GM12878 (cell line): ENCODE results near the gene PPP3CA. TPM values are rescaled to one million over a fixed set of nuclear protein-coding genes. Genes with fewer than 3 reads are reported as not detected.

Experiments used
- ATAC-seq: fragments of 200-7000 bp; cut with Tn5 transposase; 3 replicates; pipeline ENCODE4 v1.9.1; 2020; ENCODE audit warnings: mild to moderate bottlenecking, moderate library complexity
- BruUV-seq: library from RNA; stranded (reverse); fragments of 400-500 nt; replicated peaks from 2 replicates; lab custom pipeline; 2021; lab: Mats Ljungman, UMichigan
- CTCF ChIA-PET: fragments of 300-600 bp; sonication (Branson Sonifier 250); formaldehyde crosslinking; extraction: SDS; loops from one replicate; lab custom pipeline; 2021; ENCODE audit warnings: inconsistent platforms; lab: Yijun Ruan, JAX
- POLR2A ChIA-PET: fragments of 350-600 bp; formaldehyde crosslinking; extraction: SDS; loops from one replicate; lab custom pipeline; 2021; ENCODE audit warnings: inconsistent platforms; lab: Charles Lee
- RAD21 ChIA-PET: fragments of 300-600 bp; sonication (Branson Sonifier 250); formaldehyde crosslinking; loops from one replicate; lab custom pipeline; 2023; ENCODE audit warnings: antibody characterized with exemption; ENCODE audit not compliant: unreplicated experiment; lab: Charles Lee
- SMC1A ChIA-PET: fragments of 300-600 bp; sonication (Branson Sonifier 250); formaldehyde crosslinking; loops from one replicate; lab custom pipeline; 2023; ENCODE audit not compliant: unreplicated experiment, uncharacterized antibody; lab: Charles Lee
- DNase-seq: peaks from one replicate; pipeline ENCODE4 v3.0.0-alpha.2; 2011; ENCODE audit warnings: low read depth, low spot score
- FAIRE-seq: peaks from 3 replicates; lab custom pipeline; 2011; peaks lifted over from hg19 to GRCh38; lab: Jason Lieb, UNC
- H2AFZ ChIP-seq: 2 replicates; pipeline ENCODE4 v1.6.0; 2011; ENCODE audit warnings: low read depth, low read length, control low read depth; ENCODE audit not compliant: control insufficient read depth
- H3K27ac ChIP-seq: 2 replicates; pipeline ENCODE4 v1.5.1; 2011; ENCODE audit warnings: control low read depth; ENCODE audit not compliant: control insufficient read depth, insufficient read depth
- H3K27me3 ChIP-seq, 2 experiments: replicated peaks in 1 of 2; 2 replicates each; pipeline versions ENCODE4 v1.6.0 to v1.6.1; 2011; ENCODE audit warnings: low read length in 1 of 2; ENCODE audit not compliant: control insufficient read depth in 2 of 2, insufficient read depth in 2 of 2
- H3K36me3 ChIP-seq, 2 experiments: 2 replicates each; pipeline ENCODE4 v1.5.1; 2011; ENCODE audit warnings: low read length in 1 of 2; ENCODE audit not compliant: control insufficient read depth in 2 of 2, insufficient read depth in 2 of 2
- H3K4me1 ChIP-seq: 2 replicates; pipeline ENCODE4 v1.6.1; 2011; ENCODE audit warnings: mild to moderate bottlenecking, low read length, moderate library complexity, mixed read lengths; ENCODE audit not compliant: control insufficient read depth, insufficient read depth
- H3K4me2 ChIP-seq: 2 replicates; pipeline ENCODE4 v1.6.0; 2011; ENCODE audit warnings: control low read depth; ENCODE audit not compliant: control insufficient read depth, insufficient read depth
- H3K4me3 ChIP-seq: fragments of 200-600 bp; sonication (generic); 2 replicates; pipeline ENCODE4 v1.5.1; 2016
- H3K79me2 ChIP-seq: 2 replicates; pipeline ENCODE4 v1.6.0; 2011; ENCODE audit warnings: low read length; ENCODE audit not compliant: control insufficient read depth, insufficient read depth
- H3K9ac ChIP-seq: 2 replicates; pipeline ENCODE4 v1.8.0; 2011; ENCODE audit warnings: low read length, control low read depth, mixed read lengths; ENCODE audit not compliant: control insufficient read depth, insufficient read depth
- H3K9me3 ChIP-seq: replicated peaks from 3 replicates; pipeline ENCODE4 v1.5.1; 2011; ENCODE audit warnings: mild to moderate bottlenecking, low read length; ENCODE audit not compliant: control insufficient read depth, insufficient read depth
- H4K20me1 ChIP-seq: 2 replicates; pipeline ENCODE4 v1.6.0; 2011; ENCODE audit not compliant: control insufficient read depth, insufficient read depth
- ATF2 ChIP-seq: IDR thresholded peaks from 2 replicates; pipeline ENCODE4 v1.6.1; 2012; ENCODE audit warnings: low read length, inconsistent platforms
- BMI1 ChIP-seq: fragments of 450-650 bp; IDR thresholded peaks from 2 replicates; pipeline ENCODE4 v1.6.1; 2016; ENCODE audit warnings: mild to moderate bottlenecking, moderate library complexity, borderline replicate concordance
- CHD4 ChIP-seq: fragments of 200-600 bp; sonication (generic); IDR thresholded peaks from 2 replicates; pipeline ENCODE4 v1.6.1; 2016; ENCODE audit warnings: mild to moderate bottlenecking
- GATAD2B ChIP-seq: fragments of 450-650 bp; conservative IDR thresholded peaks from 2 replicates; pipeline ENCODE4 v1.6.1; 2017; ENCODE audit warnings: low read depth, mild to moderate bottlenecking, moderate library complexity
- MTA3 ChIP-seq: IDR thresholded peaks from 2 replicates; pipeline ENCODE4 v1.6.1; 2012; ENCODE audit warnings: low read length, inconsistent platforms, borderline replicate concordance
- PRDM15 ChIP-seq: fragments of 450-650 bp; formaldehyde crosslinking; IDR thresholded peaks from 2 replicates; pipeline ENCODE4 v1.4.0; 2020; ENCODE audit warnings: mild to moderate bottlenecking, moderate library complexity
- TCF7 ChIP-seq: IDR thresholded peaks from 2 replicates; pipeline ENCODE4 v1.6.1; 2014; ENCODE audit warnings: antibody characterized with exemption, borderline replicate concordance
- ZBTB40 ChIP-seq: fragments of 450-650 bp; IDR thresholded peaks from 2 replicates; pipeline ENCODE4 v1.6.1; 2016; ENCODE audit warnings: mild to moderate bottlenecking, moderate library complexity, borderline replicate concordance
- WGBS: methylation state at CpG from one replicate; pipeline ENCODE4 v1.1.6; 2016; ENCODE audit warnings: low lambda C conversion rate; ENCODE audit not compliant: insufficient replicate concordance, insufficient coverage; ENCODE audit errors: missing lambda C conversion rate; 5-methylcytosine and 5-hydroxymethylcytosine counted together
- in situ Hi-C: fragments of 300-500 bp; cut with MboI; formaldehyde crosslinking; loops from 9 replicates; pipeline ENCODE4 v1.14.3; 2018; ENCODE audit warnings: mixed read lengths
- intact Hi-C: fragments of 100-400 bp; cut with micrococcal nuclease; formaldehyde crosslinking; loops from one replicate; pipeline ENCODE4 v1.14.2; 2022; ENCODE audit not compliant: unreplicated experiment
- polyA plus RNA-seq, 11 experiments: library from polyadenylated mRNA; depleted of rRNA in 4 of 11; unstranded in 6 of 11; stranded (reverse) in 5 of 11; fragments of >200 nt; fragmentation: Nextera tagmentation in 4 of 11; fragmentation: Illumina TruSeq in 1 of 11; extraction: Ambion mirVana in 4 of 11; extraction: Trizol in 1 of 11; gene quantifications; 1 replicate in 1 of 11; 2 replicates in 10 of 11; pipeline versions ENCODE4 v1.2.1 to v1.2.3, GENCODE V29; 2011 to 2016; ENCODE audit warnings: inconsistent platforms in 2 of 11, missing spikeins in 2 of 11, low read depth in 1 of 11
- total RNA-seq, 4 experiments: library from RNA; depleted of rRNA in 3 of 4; stranded (reverse); fragments of >200 nt in 3 of 4; fragmentation: Illumina TruSeq in 1 of 4; extraction: Trizol in 1 of 4; gene quantifications; 2 replicates each; pipeline versions ENCODE4 v1.2.1 to v1.2.3, GENCODE V29; 2013 to 2021

The PPP3CA gene
- total and polyA plus RNA-seq, 10 of the 15 experiments (the other 5 are each of a cell fraction or from before 2014, with no cell fraction given) = 0.33 to 9.0 (median 1.0) TPM

GRCh38 chr4:101224358-101225218 lies 122.7 kb downstream of the PPP3CA start:
- in situ Hi-C loops (no loop called here), intact Hi-C loops (no loop called here)
- WGBS = 60% methylated on average over 4 of the region's 4 CpGs
- no peak overlapping the region for H3K27ac ChIP-seq
- FAIRE-seq (no peak), DNase-seq (no peak), ATAC-seq (no peak)
- ChIA-PET SMC1A (interaction anchor here (1.0 to 1.1 kb wide), 3 partner anchors 8 to 132 kb away, joined by 3 to 4 read pairs (median 3); no protein-coding TSS in a partner anchor), RAD21 (interaction anchor here (1.0 to 1.5 kb wide), 2 partner anchors 24 to 82 kb away, joined by 3 read pairs; no protein-coding TSS in a partner anchor), POLR2A (no interaction called here), CTCF (interaction anchor here (0.6 to 0.8 kb wide), 3 partner anchors 63 to 492 kb away, joined by 3 read pairs; no protein-coding TSS in a partner anchor)
- no peaks in the 10 kb centered on the region for H3K27me3 ChIP-seq
- no peak overlapping the region for H3K4me3 ChIP-seq
- no peak overlapping the region for H3K9ac ChIP-seq
- H3K36me3 ChIP-seq = no peaks in the 10 kb centered on the region
- H2AFZ ChIP-seq = no peak overlapping the region
- TF ChIP-seq BMI1 (no peak), MTA3 (no peak), ATF2 (no peak), CHD4 (no peak), PRDM15 (CRISPR knock-in tag) (no peak), TCF7 (no peak), GATAD2B (no peak), ZBTB40 (no peak)
- H3K4me1 ChIP-seq = no peaks in the 10 kb centered on the region
- BruUV-seq = no TSS peak
- no peaks in the 10 kb centered on the region for H3K9me3 ChIP-seq
- H4K20me1 ChIP-seq = no peaks in the 10 kb centered on the region
- H3K79me2 ChIP-seq = no peaks in the 10 kb centered on the region
- H3K4me2 ChIP-seq = no peak overlapping the region
